ENCODE measurements around the gene PSEN2. TPM values are rescaled to one million over a fixed set of nuclear protein-coding genes. Genes with fewer than 3 reads are reported as not detected.

The PSEN2 gene
- total RNA-seq, 1 experiment from 2014 or later = 14.8 TPM

DNA sequence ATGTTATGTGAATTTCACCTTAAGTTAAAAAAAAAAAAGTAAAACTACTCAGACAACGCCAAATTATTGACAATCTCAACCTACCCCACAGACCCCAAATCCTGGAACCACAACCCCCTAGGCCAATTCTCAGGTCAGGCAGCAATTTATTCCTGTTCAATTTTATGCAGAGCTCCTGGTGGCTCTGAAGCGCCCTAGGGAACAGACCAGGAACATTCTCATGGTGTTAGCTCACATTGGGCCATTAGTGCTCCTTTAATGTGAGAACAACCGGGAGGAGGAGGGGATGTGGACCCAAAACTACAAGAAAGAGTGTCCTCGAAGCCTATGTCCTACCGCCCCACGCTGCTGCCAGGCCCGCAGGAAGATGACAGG is 403 bp upstream of the PSEN2 start:
- intact Hi-C loops (cut with micrococcal nuclease; ENCODE audit: unreplicated experiment) = no loop called here
- Histone ChIP-seq H3K36me3 (ENCODE audit: low read depth) (0 out of 2 replicates have a peak, but pooled peaks cover 4% of the 10 kb centered on the region), H3K4me1 (replicated peaks; ENCODE audit: insufficient read depth) (peaks cover 62% of the 10 kb centered on the region), H3F3A (ENCODE audit: insufficient read depth, low read depth) (peaks cover 24% of the 10 kb centered on the region), H4K20me1 (ENCODE audit: insufficient read depth) (no peaks in the 10 kb centered on the region), H3K79me2 (ENCODE audit: low read depth) (peaks cover 35% of the 10 kb centered on the region), H3K4me3 (peak overlapping the region; percentile 83; the same call in 1 of the 2 replicates), H2AFZ (peak overlapping the region; percentile 79), H3K27me3 (ENCODE audit: insufficient read depth, low read depth) (no peaks in the 10 kb centered on the region), H3K4me2 (peak overlapping the region; percentile 91), H3K9me2 (ENCODE audit: insufficient read depth) (no peaks in the 10 kb centered on the region), H3K27ac (peak overlapping the region; percentile 43), H3K9me3 (ENCODE audit: insufficient read depth, low read depth) (peaks cover 6% of the 10 kb centered on the region; the same call in 1 of the 2 replicates)
- TF ChIP-seq EZH2 (IDR thresholded peaks at IDR 0.05; ENCODE audit: low read depth) = no peak
- TF ChIP-seq, protein P1, sequence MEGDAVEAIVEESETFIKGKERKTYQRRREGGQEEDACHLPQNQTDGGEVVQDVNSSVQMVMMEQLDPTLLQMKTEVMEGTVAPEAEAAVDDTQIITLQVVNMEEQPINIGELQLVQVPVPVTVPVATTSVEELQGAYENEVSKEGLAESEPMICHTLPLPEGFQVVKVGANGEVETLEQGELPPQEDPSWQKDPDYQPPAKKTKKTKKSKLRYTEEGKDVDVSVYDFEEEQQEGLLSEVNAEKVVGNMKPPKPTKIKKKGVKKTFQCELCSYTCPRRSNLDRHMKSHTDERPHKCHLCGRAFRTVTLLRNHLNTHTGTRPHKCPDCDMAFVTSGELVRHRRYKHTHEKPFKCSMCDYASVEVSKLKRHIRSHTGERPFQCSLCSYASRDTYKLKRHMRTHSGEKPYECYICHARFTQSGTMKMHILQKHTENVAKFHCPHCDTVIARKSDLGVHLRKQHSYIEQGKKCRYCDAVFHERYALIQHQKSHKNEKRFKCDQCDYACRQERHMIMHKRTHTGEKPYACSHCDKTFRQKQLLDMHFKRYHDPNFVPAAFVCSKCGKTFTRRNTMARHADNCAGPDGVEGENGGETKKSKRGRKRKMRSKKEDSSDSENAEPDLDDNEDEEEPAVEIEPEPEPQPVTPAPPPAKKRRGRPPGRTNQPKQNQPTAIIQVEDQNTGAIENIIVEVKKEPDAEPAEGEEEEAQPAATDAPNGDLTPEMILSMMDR (conservative IDR thresholded peaks at IDR 0.05) = no peak
- DNase-seq = peak in 1 of 2 experiments; percentile 50
- ChIA-PET POLR2A (ENCODE audit: unreplicated experiment) (interaction anchor here (0.6 kb wide), 1 partner anchor 130 kb away, joined by 11 read pairs; no protein-coding TSS in a partner anchor), CTCF (no interaction called here)
- no TSS peak for BruUV-seq (replicated peaks)

DNA sequence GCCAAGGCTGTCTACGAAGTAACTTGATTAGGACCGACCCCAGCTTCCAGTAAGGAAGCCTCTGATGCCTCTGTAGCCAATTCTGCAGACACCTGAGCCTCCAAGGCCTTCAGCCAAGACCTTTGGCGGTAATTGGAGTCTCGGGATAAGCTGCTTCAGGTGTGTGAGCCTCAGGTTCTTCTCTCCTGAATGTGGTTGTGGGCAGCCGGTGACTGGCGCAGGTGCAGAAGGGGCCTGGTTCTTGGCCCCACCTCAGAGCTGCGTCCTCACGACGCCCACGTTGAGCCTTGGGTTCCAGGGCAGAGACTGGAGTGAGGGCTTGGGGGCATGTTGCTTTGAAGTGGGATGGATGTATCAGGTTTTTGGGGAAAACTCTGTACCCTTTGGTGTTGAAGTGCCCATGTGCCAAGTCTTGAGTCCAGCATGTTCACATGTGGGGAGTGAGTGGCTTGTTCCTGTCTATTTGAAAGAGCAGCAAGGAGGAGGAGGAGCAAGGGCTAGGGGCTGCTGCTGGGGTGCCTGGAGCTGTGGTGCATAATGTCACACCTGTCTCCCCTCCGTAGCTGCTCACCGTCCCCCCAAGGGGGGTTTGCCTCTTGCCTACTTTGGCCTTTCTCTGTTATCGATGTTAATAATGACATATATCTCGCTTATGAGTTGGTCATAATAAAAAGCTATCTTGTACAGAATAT is 1.4 kb downstream of the PSEN2 start:
- intact Hi-C loops (cut with micrococcal nuclease; ENCODE audit: unreplicated experiment) = no loop called here
- Histone ChIP-seq H3K27ac (no peak overlapping the region), H3K4me1 (replicated peaks; ENCODE audit: insufficient read depth) (peaks cover 67% of the 10 kb centered on the region), H3K9me3 (ENCODE audit: insufficient read depth, low read depth) (0 out of 2 replicates have a peak, but pooled peaks cover under 1% of the 10 kb centered on the region), H3K9me2 (ENCODE audit: insufficient read depth) (no peaks in the 10 kb centered on the region), H3K79me2 (ENCODE audit: low read depth) (peaks cover 35% of the 10 kb centered on the region), H4K20me1 (ENCODE audit: insufficient read depth) (no peaks in the 10 kb centered on the region), H3K27me3 (ENCODE audit: insufficient read depth, low read depth) (no peaks in the 10 kb centered on the region), H3K4me2 (peak overlapping the region; percentile 91), H2AFZ (peak overlapping the region; percentile 79; the same call in 1 of the 2 replicates), H3K4me3 (peak overlapping the region; percentile 83), H3F3A (ENCODE audit: insufficient read depth, low read depth) (peaks cover 28% of the 10 kb centered on the region), H3K36me3 (ENCODE audit: low read depth) (no peaks in the 10 kb centered on the region)
- ChIA-PET POLR2A (ENCODE audit: unreplicated experiment) (interaction anchor here (0.8 kb wide), 1 partner anchor 22 kb away, joined by 6 read pairs; no protein-coding TSS in a partner anchor), CTCF (no interaction called here)
- TF ChIP-seq, protein P1 (conservative IDR thresholded peaks at IDR 0.05) = no peak
- TF ChIP-seq EZH2 (IDR thresholded peaks at IDR 0.05; ENCODE audit: low read depth) = no peak
- no peak for DNase-seq
- no TSS peak for BruUV-seq (replicated peaks)

DNA sequence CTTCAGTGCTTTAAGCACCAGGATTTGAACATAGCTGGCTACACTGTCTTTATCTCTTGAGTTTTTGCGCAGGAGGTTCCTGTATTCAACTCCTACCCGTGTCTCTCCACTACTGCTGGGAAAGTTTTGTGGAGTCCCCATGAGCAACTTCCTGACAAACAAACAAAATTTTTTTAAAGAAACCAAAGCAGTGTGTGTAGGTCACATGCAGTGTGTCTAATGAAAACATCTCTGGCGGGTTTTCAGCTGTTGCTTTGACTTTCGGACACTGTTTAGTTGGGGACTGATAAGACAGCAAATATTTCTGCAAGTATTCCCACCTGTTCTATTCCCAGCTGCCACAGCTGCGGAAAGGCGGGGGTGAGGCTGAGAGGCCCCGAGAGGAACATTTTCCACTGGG is 2.0 kb downstream of the PSEN2 start:
- Histone ChIP-seq H3F3A (ENCODE audit: insufficient read depth, low read depth) (peaks cover 22% of the 10 kb centered on the region; the same call in 1 of the 2 replicates), H3K9me3 (ENCODE audit: insufficient read depth, low read depth) (no peaks in the 10 kb centered on the region), H3K4me2 (peak overlapping the region; percentile 91), H3K36me3 (ENCODE audit: low read depth) (0 out of 2 replicates have a peak, but pooled peaks cover 2% of the 10 kb centered on the region), H3K4me1 (replicated peaks; ENCODE audit: insufficient read depth) (peaks cover 61% of the 10 kb centered on the region), H3K27ac (no peak overlapping the region), H3K9me2 (ENCODE audit: insufficient read depth) (no peaks in the 10 kb centered on the region), H2AFZ (no peak overlapping the region), H4K20me1 (ENCODE audit: insufficient read depth) (no peaks in the 10 kb centered on the region), H3K27me3 (ENCODE audit: insufficient read depth, low read depth) (no peaks in the 10 kb centered on the region), H3K4me3 (peak overlapping the region; percentile 83; the same call in 1 of the 2 replicates), H3K79me2 (ENCODE audit: low read depth) (peaks cover 35% of the 10 kb centered on the region)
- no TSS peak for BruUV-seq (replicated peaks)
- no peak for DNase-seq
- CTCF ChIA-PET = no interaction called here
- no peak for TF ChIP-seq EZH2 (IDR thresholded peaks at IDR 0.05; ENCODE audit: low read depth)
- TF ChIP-seq, protein P1 (conservative IDR thresholded peaks at IDR 0.05) = no peak
- intact Hi-C loops (cut with micrococcal nuclease; ENCODE audit: unreplicated experiment) = no loop called here
- POLR2A ChIA-PET (ENCODE audit: unreplicated experiment) = no interaction called here
